Measurements from ENCODE around the gene SNAPC2.
A peak's percentile ranks its signal among the peaks of the same experiment; 100 is the strongest.

SNAPC2 gene

DNA sequence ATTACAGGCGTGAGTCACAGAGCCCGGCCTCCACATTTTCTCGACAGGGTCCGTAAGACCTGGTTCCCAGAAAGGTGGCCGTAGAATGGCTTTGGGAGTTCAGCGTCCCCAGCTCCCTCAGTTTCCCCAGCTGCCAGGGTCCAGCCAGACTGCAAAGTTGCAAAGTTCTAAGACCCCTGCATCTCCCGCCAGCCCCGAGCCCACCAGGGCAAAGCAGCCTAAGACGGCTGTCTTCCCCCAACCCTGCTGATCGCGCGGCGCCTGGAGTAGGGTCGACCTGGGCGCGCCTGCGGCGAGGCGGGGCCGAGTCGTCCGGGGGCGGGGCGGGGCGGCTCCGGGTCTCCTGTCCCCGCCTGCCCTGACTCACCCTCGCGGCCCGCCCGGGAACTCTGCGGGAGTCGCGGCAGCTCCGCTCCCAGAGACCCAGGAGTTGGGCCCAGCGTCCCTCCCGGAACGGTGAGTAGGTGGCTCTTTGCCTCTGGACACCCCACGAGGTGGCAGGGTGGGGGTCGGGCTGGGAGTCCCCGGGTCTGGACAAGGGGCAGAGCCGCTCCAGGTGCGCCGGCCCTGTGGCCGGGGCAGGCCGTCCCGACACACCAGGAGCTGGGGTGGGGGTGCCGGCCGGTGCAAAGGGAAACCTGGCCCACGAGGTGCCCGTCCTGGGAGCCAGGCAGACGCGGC lies 31.9 kb upstream of the SNAPC2 start, which contains the start of gene LRRC8E:
LRRC8E (plus strand) TSS at position 366 of the 681 bp plus-strand sequence. CDS start 7,094 bp downstream, outside the sequence.
- DNase-seq (ENCODE audit: low read depth): peak; percentile 49

DNA sequence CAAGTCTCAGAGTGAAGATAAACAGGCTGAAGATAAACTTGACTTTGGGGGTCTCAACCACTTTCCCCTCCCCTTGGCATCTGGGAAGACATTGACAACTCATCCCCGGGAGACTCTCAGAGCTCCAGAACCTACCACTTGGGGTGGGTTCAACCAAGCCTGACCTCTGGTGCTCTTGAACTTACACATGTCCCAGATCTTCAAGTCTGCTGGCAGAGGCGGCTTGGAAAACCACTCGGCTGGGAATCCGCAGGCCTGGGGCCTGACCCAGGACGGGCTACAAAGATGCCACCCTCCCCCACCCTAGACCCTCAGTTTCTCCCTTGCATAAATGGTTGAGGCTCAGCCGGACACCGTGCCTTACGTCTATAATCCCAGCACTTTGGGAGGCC lies 31.3 kb upstream of the SNAPC2 start:
- DNase-seq (ENCODE audit: low read depth): no peak

GRCh38 chr19:7893362-7894101 lies 26.6 kb upstream of the SNAPC2 start:
- DNase-seq (ENCODE audit: low read depth): peak; percentile 70

- DNase-seq (ENCODE audit: low read depth): no peak
Measured at GRCh38 chr19:7894612-7895309, 25.4 kb upstream of the SNAPC2 start.

GRCh38 chr19:7895565-7895964 lies 24.6 kb upstream of the SNAPC2 start:
- DNase-seq (ENCODE audit: low read depth): no peak

DNA sequence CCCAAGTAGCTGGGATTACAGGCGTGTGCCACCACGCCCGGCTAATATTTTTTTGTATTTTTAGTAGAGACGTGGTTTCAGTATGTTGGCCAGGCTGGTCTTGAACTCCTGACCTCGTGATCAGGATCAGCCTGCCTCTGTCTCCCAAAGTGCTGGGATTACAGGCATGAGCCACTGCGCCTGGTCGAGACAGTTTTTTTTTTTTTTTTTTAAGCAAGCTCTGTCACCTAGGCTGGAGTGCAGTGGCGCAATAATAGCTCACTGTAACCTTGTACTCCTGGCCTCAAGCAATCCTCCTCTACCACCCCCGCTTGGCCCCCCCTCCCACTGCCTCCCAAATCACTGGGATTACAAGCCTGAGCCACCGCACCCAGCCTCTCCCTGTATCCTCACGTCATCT lies 22.8 kb upstream of the SNAPC2 start:
- DNase-seq (ENCODE audit: low read depth): peak; percentile 33

- no peak for DNase-seq (ENCODE audit: low read depth)
Measured at GRCh38 chr19:7898967-7899366, 21.2 kb upstream of the SNAPC2 start.

- DNase-seq (ENCODE audit: low read depth): no peak
Measured at GRCh38 chr19:7899751-7900378, 20.3 kb upstream of the SNAPC2 start.

- no peak for DNase-seq (ENCODE audit: low read depth)
Measured at GRCh38 chr19:7900401-7900870, 19.7 kb upstream of the SNAPC2 start.

GRCh38 chr19:7900931-7901330 lies 19.2 kb upstream of the SNAPC2 start:
- DNase-seq (ENCODE audit: low read depth): no peak

DNA sequence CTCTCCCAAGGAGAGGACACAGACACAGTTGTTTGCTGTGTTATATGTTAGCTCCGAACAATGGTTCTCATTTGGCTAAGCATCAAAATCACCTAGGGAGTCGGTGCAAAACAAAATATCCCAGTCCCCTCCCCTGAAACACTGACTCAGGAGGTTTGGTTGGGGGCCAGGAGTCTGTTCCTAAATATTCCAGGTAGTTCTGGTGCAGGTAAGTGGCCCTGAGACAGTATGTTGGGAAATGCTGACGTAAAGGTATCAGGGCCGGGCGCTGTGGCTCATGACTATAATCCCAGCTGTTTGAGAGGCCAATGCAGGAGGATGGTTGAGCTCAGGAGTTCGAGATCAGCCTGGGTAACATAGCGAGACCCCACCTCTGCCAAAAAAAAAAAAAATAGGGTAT lies 18.8 kb upstream of the SNAPC2 start:
- no peak for DNase-seq (ENCODE audit: low read depth)

DNA sequence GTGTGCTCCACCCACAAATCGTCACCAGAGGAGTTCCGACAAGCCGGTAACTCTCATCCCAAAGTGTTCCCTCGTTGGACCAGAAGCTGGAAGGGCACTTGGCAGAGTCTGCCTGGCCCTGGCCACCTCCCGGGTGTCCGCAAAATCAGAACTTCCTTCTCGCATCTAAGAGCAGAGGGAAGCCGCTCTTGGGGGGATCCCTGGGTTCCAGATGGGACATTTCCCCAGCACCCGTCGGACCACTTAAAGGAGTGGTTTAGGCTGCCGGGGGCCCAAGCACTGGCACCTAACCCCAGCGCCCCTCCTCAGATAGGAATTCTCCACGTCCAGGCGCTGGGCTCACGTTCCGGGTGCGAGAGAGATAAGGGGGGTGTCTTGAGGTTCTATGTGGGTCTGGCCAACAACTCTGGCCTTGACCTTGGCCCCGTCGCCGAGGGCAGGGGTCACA lies 17.3 kb upstream of the SNAPC2 start:
- no peak for DNase-seq (ENCODE audit: low read depth)

DNA sequence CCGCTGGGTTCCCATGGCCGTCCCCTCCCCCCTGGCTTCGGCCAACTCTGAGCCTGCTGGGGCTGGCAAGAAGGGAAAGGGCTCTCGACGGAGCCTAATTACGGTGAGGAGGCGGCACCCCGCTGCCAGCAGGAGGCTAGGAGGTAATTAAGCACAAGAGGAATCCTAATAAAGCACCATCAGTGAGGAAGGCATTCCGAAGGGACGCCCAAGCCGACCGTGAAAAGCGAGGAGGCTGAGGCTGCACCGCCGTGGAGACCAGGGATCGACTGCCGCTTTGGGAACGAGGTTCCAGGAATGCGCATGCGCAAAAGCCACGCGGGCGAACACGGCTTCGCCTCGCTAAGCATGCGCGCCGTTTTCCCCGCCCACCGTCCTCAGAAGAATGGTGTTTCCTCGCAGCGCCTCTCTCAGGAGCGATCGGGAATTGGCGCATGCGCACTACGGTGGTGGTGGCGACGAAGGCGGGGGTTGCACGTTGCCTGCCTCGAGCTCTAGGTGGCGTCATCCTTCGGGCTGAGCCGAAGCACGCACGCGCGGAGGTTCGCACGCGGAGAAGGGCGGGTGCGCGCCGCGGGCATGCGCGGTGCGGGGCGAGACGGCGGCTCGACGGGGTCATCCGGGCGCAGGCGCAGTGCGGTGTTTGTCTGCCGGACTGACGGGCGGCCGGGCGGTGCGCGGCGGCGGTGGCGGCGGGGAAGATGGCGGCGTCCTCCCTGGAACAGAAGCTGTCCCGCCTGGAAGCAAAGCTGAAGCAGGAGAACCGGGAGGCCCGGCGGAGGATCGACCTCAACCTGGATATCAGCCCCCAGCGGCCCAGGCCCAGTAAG lies 16.7 kb upstream of the SNAPC2 start, which contains the start of gene MAP2K7:
MAP2K7 (plus strand) TSS at position 634 of the 830 bp plus-strand sequence; CDS start at position 702, 68 bp downstream.
- peak; percentile 96 for DNase-seq (ENCODE audit: low read depth)

GRCh38 chr19:7904074-7905020 lies 15.8 kb upstream of the SNAPC2 start:
- no peak for DNase-seq (ENCODE audit: low read depth)

DNA sequence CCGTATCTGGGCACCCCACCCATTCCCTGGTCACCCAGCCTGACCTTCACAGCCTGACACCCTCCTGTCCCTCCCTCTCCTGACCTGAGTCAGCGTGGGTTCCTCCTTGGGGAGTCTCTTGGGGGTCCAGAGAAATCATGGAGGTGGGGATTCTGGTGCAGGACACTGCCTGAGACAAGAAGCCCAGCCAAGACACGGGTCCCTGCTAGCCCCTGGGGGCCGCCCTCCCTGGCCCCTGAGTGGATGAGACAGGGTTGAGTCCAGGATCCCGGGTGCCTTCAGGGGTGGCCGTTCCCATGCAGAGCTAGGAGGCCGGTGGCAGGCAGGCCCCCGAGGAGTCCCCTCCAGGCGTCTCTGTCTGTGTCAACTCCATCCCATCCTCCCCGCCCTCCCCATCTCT lies 14.9 kb upstream of the SNAPC2 start:
- no peak for DNase-seq (ENCODE audit: low read depth)

GRCh38 chr19:7905859-7906258 lies 14.3 kb upstream of the SNAPC2 start:
- no peak for DNase-seq (ENCODE audit: low read depth)

DNA sequence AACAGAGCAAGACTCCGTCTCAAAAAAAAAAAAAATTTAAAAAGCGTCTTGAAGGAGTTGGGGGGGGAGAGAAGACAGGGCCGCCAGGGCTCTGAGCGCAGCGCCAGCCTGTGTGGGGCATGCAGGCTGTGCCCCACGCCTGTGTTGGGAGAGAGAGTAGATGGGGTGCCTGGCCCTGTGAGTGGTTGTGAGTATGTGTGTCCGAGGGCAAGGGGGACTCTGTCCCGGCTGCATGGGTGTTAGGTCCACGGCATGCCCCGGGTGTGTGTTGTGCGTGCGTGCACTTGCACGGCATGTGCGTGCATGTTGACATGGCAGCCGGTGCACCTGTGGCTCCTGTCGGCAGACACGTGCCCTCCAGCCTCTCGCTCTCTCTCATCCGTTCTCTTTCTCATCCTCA lies 13.0 kb upstream of the SNAPC2 start:
- no peak for DNase-seq (ENCODE audit: low read depth)

DNA sequence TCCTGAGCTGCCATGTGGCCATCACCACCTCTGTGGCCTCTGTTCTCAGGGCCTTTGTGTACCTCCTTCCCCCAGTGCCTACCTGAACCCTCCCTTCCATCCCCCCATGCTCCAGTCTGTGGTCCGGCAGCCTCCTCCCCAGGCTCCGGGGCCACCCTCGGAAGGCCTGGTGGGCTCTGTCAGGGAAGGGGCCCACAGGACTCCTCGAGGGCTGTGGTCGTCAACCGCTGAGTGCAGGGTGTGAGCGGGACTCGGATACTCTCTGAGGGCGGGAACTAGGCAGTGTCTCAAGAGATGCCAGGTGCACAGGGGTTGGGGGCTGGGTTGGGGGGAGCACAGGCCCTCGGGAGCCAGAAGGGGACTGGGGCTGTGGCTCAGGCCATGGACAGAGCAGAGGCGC lies 12.6 kb upstream of the SNAPC2 start:
- DNase-seq (ENCODE audit: low read depth): no peak

DNA sequence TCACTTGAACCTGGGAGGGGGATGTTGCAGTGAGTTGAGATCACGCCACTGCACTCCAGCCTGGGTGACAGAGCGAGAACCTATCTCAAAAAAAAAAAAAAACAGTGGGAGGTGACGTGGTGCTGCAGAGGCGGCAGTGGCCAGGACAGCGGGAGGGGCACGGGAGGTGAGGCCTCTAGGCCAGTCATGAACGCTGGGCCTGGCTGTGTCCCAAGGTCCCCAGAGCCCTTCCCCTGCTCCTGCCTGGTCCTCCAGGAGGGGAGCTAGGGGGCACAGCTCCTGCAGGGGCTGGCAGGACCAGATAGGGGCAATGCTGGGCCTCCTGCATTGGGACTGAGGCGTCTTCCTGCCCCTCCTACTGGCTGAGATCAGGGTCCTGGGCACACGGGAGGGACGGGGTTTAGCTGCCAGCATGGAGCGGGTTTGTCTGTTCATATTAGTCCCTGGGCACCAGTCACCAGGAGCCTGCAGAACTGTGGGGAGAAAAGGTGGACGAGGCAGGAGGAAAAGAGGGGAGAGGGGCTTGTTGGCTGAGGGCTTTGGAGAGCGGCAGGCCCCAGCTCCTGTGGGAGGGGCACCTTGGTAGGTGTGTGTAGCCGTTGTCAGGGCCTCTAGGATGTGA lies 11.9 kb upstream of the SNAPC2 start:
- no peak for DNase-seq (ENCODE audit: low read depth)
